CD1c-positive myeloid dendritic cell (primary cell): ENCODE measurements around the gene C8G.

Experiments
- DNase-seq: peaks from one replicate; pipeline ENCODE4 v3.0.0-alpha.2; 2016; ENCODE audit errors: extremely low spot score

The C8G gene

GRCh38 chr9:136982232-136983051 is 37.4 kb downstream of the C8G start, which contains the start of gene LCNL1:
Gene LCNL1 (plus strand): TSS chr9:136982993. CDS start chr9:136983587, 594 bp downstream.
- DNase-seq: no peak

- DNase-seq: no peak
Observed at GRCh38 chr9:136983167-136983566, 38.1 kb downstream of the C8G start.

GRCh38 chr9:136983656-136984314 is 38.7 kb downstream of the C8G start:
- no peak for DNase-seq

GRCh38 chr9:136984464-136985026 is 39.5 kb downstream of the C8G start:
- no peak for DNase-seq

- no peak for DNase-seq
Observed at GRCh38 chr9:136985027-136985602, 40.1 kb downstream of the C8G start.

GRCh38 chr9:136985853-136986252 is 40.8 kb downstream of the C8G start:
- DNase-seq: no peak

- no peak for DNase-seq
Observed at GRCh38 chr9:136988872-136989271, 43.8 kb downstream of the C8G start.

- no peak for DNase-seq
Observed at GRCh38 chr9:136990242-136990911, 45.3 kb downstream of the C8G start.

- peak; percentile 95 for DNase-seq
Observed at GRCh38 chr9:136991993-136992818, 47.2 kb downstream of the C8G start, which contains the start of gene PAXX. Gene PAXX (plus strand): TSS chr9:136992422. CDS start chr9:136992444, 22 bp downstream.

- DNase-seq: no peak
Observed at GRCh38 chr9:136992819-136993369, 47.9 kb downstream of the C8G start.

GRCh38 chr9:136994180-136994887 is 49.3 kb downstream of the C8G start:
- DNase-seq: no peak

GRCh38 chr9:136994888-136995230 is 49.8 kb downstream of the C8G start:
- no peak for DNase-seq

- no peak for DNase-seq
Observed at GRCh38 chr9:136995362-136995761, 50.3 kb downstream of the C8G start.

GRCh38 chr9:136995772-136996311 is 50.8 kb downstream of the C8G start:
- no peak for DNase-seq
